Nephron (organoid): ENCODE results near the gene RADIL.

Source experiments
- H3K27ac Mint-ChIP-seq, 3 experiments: 2 replicates each; pipeline ENCODE4 v1.8.0; 2020; ENCODE audit warnings: mixed read lengths in 3 of 3, mild to moderate bottlenecking in 2 of 3, moderate library complexity in 1 of 3
- H3K27me3 Mint-ChIP-seq: 2 replicates; pipeline ENCODE4 v1.8.0; 2021; ENCODE audit warnings: low read depth, mild to moderate bottlenecking, moderate library complexity, mixed read lengths
- H3K36me3 Mint-ChIP-seq: 2 replicates; pipeline ENCODE4 v1.8.0; 2020; ENCODE audit warnings: low read depth, mixed read lengths
- H3K4me1 Mint-ChIP-seq: 2 replicates; pipeline ENCODE4 v1.8.0; 2020; ENCODE audit warnings: mixed read lengths
- H3K4me3 Mint-ChIP-seq, 3 experiments: 2 replicates each; pipeline ENCODE4 v1.8.0; 2020; ENCODE audit warnings: mild to moderate bottlenecking in 3 of 3, mixed read lengths in 3 of 3, moderate library complexity in 2 of 3
- H3K9me3 Mint-ChIP-seq: 2 replicates; pipeline ENCODE4 v1.8.0; 2020; ENCODE audit warnings: mixed read lengths
- CTCF ChIP-seq, 3 experiments: fragments of 200-600 bp; sonication (generic); IDR thresholded peaks; one replicate each; pipeline ENCODE4 v1.5.0; 2021; ENCODE audit warnings: antibody characterized with exemption in 3 of 3; ENCODE audit not compliant: unreplicated experiment in 3 of 3

The RADIL gene

GRCh38 chr7:4841836-4842235 lies 41.7 kb downstream of the RADIL start:
- H3K4me3 Mint-ChIP-seq, result no peak overlapping the region
- no peaks in the 10 kb centered on the region for H3K36me3 Mint-ChIP-seq
- peaks cover 17% of the 10 kb centered on the region for H3K27me3 Mint-ChIP-seq
- H3K9me3 Mint-ChIP-seq, result no peaks in the 10 kb centered on the region
- peak overlapping the region; percentile 86 to 94 (median 87) for H3K27ac Mint-ChIP-seq
- H3K4me1 Mint-ChIP-seq, result peaks cover 10% of the 10 kb centered on the region
- no peak for TF ChIP-seq CTCF (IDR thresholded peaks at IDR 0.05; ENCODE audit: unreplicated experiment in 3 of 3)

DNA sequence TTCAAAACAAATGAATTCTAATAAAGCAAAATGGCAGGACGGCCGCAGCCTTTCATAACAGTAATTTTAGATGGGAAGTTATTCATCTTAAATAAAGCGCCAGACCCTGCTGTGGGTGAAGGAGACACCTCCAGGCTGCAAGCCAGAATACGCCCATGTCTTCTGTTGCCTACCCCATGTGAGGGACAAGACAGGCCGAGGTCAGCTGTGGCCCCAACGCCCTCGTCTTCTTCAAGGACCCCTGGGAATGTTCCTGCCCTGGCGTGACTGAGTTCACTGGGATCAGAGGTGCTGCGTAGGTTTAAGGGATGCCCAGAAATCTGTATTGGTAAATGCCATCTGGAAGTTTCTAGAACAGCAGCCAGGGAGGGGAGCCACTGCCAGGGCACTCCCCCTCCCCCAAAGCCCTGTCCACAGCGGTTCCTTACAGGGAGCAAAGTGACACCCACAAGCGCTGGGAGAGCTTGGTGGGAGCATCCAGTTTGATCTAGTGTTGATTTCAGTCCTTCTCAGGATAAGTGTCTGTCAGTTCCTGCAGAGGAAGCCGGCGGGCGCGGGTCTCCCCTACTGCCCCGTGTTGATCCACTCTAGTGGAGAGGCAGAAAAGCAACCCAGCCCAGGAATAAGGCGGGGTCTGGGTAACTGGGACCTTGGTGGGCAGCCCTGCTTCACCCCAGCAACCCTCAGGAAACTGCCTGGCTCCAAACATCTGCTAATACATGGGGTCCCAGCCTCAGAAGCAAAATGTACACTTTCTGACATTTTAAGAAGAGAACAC lies 42.3 kb downstream of the RADIL start:
- Mint-ChIP-seq H3K9me3 (no peaks in the 10 kb centered on the region), H3K27ac (peak overlapping the region in 1 of 3 experiments; percentile 87), H3K27me3 (peaks cover 13% of the 10 kb centered on the region), H3K4me3 (no peak overlapping the region), H3K36me3 (no peaks in the 10 kb centered on the region), H3K4me1 (peaks cover 10% of the 10 kb centered on the region)
- TF ChIP-seq CTCF (IDR thresholded peaks at IDR 0.05; ENCODE audit: unreplicated experiment in 3 of 3), result no peak

DNA sequence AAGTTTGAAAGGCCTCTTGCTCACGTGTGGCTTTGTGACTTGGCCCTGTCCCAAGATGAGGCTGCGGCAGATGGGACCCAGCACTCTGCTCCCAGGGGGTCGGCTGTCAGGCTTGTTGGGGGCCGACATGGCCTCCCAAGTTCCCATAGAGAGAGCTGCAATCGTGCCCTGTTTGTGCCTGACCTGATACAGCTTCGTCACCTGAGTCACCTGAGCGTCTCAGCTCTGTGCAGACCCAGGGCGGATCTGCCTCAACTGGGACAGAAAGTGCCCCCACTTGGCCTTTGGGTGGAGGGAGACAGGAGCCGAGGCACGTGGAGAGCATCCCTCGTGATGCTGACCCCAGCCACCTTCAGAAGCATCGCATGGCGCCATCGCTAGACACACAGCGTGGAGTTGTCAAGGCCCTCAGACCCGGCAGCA lies 43.4 kb downstream of the RADIL start:
- Mint-ChIP-seq H3K27me3 (peaks cover 7% of the 10 kb centered on the region), H3K9me3 (no peaks in the 10 kb centered on the region), H3K4me1 (peaks cover 10% of the 10 kb centered on the region), H3K36me3 (no peaks in the 10 kb centered on the region), H3K4me3 (no peak overlapping the region), H3K27ac (no peak overlapping the region)
- no peak for TF ChIP-seq CTCF (IDR thresholded peaks at IDR 0.05; ENCODE audit: unreplicated experiment in 3 of 3)

- peaks cover 10% of the 10 kb centered on the region for H3K4me1 Mint-ChIP-seq
- no peaks in the 10 kb centered on the region for H3K36me3 Mint-ChIP-seq
- no peak for TF ChIP-seq CTCF (IDR thresholded peaks at IDR 0.05; ENCODE audit: unreplicated experiment in 3 of 3)
- H3K27me3 Mint-ChIP-seq, result peaks cover 4% of the 10 kb centered on the region
- H3K4me3 Mint-ChIP-seq, result no peak overlapping the region
- peak overlapping the region in 2 of 3 experiments; percentile 24 to 39 for H3K27ac Mint-ChIP-seq
- H3K9me3 Mint-ChIP-seq, result no peaks in the 10 kb centered on the region
These were observed 44.7 kb downstream of the RADIL start for GRCh38 chr7:4838626-4839334.

DNA sequence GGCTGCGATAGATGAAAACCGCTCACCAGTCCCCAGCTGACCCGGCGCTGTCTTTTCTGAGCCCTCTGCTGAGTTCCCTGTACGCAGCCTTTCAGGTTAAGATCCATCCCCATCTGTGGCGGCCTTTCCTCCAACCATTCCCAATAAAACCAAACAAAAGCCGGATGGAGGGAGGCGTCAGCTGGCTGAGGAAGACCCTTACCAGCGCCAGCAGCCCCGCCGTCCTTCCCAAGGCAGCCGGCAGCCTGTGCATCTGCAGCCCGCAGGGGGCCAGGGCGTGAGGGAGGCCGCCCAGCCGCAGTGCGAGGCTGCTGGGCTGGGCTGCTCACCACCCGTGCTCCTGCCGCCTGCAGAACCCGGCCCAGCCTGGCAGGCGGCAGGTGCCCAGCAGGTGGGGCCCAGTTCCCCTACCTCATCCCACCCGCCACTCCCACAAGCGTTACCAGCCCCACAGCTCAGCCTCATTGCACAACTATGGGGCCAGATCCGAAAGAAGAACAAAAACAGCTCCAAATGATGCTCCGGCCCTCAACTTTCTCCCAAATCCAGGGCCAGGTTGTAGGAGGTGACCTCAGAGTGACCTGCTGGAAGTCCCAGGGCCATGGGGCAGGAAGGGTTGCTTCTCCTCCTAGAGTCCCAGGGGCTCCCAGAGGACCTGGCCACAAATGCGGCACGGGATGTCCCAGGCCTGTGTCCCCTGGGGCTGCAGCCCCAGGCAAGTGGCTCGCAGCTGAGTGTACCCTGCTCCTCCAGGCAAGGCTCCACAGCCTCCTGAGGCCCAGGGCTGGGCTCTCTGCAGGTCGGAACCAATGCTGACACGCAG lies 45.5 kb downstream of the RADIL start:
- Mint-ChIP-seq H3K4me1 (peaks cover 10% of the 10 kb centered on the region), H3K9me3 (no peaks in the 10 kb centered on the region), H3K27ac (peak overlapping the region; percentile 9 to 43 (median 11)), H3K4me3 (no peak overlapping the region), H3K36me3 (no peaks in the 10 kb centered on the region), H3K27me3 (peaks cover 4% of the 10 kb centered on the region)
- TF ChIP-seq CTCF (IDR thresholded peaks at IDR 0.05; ENCODE audit: unreplicated experiment in 3 of 3), result no peak
